Astrocyte (in vitro differentiated cells and primary cell): ENCODE results near the gene KCND2.

ENCODE experiments used
- EZH2 ChIP-seq: IDR thresholded peaks from 2 replicates; pipeline ENCODE4 v1.6.1; 2012; ENCODE audit warnings: mild to moderate bottlenecking, low read length, inconsistent platforms; ENCODE audit not compliant: insufficient read depth
- TF ChIP-seq, protein P1 (sequence below): IDR thresholded peaks from 2 replicates; pipeline ENCODE4 v1.5.1; 2011; ENCODE audit warnings: low read depth, mild to moderate bottlenecking, inconsistent platforms, low read length, moderate library complexity; ENCODE audit not compliant: insufficient read depth

DNA sequence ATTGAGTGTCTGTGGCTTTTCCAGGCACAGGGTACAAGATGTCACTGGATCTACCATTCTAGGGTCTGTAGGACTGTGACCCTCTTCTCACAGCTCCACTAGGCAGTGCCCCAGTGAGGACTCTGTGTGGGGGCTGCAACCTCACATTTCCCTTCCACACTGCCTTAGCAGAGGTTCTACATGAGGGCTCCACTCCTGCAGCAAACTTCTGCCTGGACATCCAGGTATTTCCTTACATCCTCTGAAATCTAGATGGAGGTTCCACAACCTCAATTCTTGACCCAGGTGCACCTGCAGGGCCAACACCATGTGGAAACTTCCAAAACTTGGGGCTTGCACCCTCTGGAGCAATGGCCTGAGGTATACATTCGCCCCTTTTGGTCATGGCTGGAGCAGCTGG is 183.7 kb downstream of the KCND2 start:
- TF ChIP-seq, protein P1, sequence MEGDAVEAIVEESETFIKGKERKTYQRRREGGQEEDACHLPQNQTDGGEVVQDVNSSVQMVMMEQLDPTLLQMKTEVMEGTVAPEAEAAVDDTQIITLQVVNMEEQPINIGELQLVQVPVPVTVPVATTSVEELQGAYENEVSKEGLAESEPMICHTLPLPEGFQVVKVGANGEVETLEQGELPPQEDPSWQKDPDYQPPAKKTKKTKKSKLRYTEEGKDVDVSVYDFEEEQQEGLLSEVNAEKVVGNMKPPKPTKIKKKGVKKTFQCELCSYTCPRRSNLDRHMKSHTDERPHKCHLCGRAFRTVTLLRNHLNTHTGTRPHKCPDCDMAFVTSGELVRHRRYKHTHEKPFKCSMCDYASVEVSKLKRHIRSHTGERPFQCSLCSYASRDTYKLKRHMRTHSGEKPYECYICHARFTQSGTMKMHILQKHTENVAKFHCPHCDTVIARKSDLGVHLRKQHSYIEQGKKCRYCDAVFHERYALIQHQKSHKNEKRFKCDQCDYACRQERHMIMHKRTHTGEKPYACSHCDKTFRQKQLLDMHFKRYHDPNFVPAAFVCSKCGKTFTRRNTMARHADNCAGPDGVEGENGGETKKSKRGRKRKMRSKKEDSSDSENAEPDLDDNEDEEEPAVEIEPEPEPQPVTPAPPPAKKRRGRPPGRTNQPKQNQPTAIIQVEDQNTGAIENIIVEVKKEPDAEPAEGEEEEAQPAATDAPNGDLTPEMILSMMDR: no peak
- no peak for TF ChIP-seq EZH2
